NCI-H1436 (cell line): ENCODE data around the gene NF2.

Source experiments
- DNase-seq: peaks from one replicate; lab custom pipeline; 2025; lab: John Stamatoyannopoulos, UW

NF2 gene

DNA sequence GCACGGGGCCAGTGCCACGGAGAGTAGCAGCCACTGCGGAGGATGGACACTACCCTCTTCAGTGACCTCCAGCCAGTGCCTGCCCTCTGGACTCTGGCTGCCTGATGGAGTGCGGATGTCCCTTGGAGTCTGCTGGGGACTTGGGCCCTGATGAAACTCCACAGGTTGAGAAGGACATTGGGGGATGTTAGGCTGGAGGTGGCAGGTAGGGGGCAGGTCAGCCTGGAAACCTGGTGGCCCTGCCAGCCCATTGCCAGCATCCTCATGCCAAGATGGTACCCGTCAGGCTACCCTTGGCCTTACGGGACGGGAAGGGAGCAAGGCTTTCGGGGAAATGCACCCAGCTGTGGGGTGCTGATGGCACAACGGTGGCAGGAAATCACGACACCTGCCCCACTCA is 120.3 kb downstream of the NF2 start:
- no peak for DNase-seq

DNA sequence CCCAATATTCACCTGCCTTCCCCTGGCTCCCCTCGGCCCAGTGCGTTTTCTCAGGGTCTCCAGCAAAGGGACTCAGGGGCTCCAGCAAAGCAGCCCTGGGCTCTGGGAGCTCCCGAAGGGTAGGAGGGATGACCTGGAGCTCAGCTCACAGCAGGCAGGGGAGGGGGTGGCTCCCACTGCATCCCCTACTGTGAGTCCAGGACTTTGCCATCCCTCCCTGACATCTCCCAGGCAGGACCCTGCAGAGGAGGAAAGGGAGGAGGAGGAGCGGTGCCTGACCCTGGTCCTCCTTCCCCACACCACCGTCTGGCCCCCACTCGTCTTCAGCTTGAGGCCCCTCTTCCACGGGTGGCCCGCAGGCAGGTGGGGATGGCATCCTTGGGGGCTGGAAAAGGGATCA is 121.4 kb downstream of the NF2 start:
- DNase-seq = no peak

DNA sequence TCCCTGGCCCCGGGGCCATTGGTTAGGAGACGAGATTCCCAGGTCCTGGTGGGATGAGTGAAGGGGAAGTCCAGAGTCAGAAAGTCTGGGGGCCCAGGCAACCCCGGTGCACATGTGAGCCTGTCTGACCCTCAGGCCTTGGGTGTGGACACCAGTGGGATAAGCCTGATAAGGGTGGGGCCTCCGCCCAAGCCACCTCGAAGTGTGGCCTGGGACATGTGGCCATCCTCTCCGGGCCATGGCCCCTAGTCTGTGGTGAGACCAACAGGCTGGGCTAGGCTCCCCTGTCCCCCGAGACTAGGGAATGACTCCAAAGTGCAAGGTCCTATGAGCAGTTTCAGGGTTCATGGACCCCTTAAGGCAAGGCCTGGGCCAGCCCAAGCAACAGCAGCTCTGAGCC is 122.7 kb downstream of the NF2 start:
- no peak for DNase-seq

DNA sequence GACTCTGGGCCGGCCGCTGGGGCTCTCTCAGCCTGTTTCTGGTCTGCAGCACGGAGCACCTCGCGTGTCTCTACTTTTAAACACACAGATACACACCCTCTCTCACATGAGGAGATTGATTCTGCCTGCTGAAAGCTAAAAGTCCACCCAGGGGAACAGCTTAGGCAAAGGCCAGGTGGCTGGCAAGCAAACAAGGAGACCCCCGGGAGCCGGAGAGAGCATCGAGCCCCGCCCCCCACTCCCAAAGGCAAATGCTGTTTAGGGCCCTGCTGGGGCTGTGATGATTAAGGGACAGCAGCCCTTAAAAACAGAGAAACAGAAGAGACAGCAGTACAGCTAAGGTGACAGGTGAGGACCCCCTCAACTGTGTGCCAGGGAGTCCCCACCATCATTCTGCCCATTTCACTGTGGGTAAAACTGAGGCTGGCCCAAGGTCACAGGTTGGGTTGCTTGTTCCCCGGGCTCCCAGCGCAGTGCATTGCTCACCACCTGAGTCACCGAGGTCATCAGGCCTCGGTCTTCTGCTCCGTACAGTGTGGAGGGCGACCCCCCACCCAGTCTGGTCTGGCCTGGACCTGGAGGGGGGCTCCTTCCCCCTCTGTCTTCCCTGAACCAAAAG is 123.2 kb downstream of the NF2 start:
- DNase-seq = peak; percentile 81

DNA sequence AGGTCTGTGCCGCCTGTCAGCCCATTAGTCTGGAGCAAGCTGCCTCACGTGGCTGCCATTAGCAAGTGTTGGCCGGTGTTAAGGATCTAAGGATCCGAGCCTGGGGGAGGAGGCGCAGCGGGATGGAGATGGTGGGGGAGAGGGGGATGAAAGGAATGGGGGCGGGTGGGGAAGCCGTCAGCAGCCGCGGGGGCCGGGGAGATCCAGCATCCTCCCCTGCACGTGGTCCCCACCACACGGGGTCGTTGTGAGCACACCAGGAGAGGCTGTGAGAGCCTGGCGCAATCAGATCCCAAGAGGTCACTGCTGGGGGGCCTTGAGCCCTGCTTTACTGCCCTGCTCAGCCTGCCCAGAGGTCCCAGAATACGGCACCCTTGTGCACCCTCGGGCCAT is 123.7 kb downstream of the NF2 start:
- DNase-seq = peak; percentile 21

DNA sequence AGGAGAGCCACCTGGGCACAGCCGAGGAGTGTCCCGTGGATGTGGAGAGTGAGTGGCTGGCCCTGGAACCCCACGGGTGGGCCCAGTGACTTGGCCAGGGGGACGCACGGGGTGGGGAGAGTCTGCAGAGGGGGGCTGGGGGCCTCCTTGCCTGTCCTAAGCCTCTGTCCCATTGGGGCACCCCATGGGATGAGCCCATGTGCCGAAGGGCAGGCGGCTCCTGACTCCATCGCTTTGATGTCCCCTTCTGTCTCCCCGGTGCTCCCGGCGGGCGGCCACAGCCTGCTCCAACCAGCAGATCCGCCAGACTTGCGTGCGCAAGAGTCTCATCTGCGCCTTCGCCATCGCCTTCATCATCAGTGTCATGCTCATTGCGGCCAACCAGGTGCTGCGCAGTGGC is 125.7 kb downstream of the NF2 start:
- no peak for DNase-seq

DNA sequence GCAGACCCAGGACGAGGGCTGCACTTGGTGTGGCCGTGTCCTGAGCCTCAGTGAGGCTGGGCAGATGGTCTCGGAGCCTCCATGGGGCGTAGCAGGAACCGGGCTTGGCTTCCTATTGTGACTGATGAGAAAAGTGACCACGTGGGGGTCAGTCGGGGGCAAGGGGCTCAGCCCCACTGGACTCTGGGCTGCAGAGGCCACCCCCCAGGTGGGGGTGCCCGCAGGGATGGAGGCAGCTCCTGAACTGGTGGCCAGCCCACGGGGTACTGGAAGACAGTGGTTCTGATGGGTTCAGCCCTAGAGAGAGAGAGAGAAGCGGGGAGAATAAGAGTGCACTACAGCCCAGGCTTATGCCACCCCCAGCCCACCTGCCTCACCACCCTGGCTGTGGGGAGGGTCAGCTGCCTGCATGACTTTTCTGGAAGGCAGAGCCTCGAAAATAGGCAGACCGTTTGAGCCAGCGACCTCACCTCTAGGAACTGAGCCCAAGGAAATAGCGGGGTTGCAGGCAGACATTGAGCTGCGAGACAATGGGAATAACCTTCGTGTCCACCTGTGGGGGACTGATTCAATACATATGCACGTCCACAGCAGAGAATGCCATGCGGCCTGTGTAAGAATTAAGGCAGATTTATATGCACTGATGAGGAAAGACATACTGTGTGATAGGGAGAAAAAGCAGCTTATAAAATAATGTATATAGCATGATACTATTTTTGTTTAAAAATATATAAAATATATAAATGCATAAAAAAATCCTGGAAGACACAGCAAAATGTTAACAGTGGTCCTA is 127.8 kb downstream of the NF2 start:
- DNase-seq = no peak

DNA sequence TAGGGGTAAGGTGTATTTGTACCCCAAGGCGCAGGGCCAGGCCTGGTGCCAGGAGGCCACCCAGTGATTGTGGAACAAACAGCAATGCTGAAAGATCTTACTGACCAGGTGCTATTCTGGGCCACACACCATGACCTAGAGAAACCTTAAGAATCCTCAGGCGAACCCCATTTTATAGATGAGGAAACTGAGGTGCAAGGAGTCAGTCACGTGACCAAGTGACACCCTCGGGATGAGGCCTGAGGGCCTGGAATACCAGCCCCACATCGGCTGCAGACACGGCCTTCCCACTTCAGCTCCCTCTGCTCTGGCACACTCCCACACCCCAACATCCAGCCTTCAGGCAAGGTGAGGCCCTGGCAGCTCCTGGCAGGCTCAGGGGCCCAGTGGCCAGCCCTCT is 129.4 kb downstream of the NF2 start:
- no peak for DNase-seq

DNA sequence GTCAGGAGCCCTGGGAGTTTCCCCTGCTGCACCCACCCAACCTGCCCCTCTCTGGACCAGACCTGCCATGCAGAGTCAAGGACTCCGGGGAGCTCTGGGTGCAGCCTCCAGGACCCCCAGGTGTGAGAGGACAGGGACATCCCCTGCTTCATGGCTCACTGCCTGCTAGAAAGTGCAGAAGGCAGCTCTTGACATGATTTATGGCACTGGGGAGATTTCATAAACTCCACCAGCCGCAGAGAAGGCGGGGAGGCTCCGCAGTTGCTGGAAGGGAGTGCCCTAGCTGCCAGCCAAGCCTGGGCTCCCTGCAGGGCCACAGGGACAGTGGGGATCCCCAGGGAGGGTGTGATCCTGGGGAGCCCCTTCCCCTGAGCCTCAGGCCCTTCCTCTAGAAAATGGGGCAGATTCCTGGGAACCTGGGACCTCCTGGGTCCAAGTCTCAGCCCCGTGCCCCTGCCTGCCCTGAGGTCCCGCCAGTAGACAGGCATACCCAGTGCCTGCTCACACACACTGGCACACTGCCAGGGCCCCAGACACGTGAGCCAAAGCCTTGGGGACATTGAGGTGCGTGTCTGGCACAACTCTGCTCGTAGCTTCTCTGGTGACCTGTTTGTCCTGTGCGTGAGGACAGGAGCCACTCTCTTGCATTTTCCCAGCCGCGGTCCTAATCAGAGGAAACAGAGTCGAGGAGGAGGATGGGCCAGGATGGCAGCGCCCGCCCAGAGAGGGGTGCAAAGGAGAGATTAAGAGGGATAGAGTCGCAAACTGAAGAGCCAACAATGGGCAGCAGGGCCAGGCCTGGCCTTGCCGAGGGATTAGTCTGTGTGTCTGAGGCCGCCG is 130.1 kb downstream of the NF2 start:
- DNase-seq = peak; percentile 85

DNA sequence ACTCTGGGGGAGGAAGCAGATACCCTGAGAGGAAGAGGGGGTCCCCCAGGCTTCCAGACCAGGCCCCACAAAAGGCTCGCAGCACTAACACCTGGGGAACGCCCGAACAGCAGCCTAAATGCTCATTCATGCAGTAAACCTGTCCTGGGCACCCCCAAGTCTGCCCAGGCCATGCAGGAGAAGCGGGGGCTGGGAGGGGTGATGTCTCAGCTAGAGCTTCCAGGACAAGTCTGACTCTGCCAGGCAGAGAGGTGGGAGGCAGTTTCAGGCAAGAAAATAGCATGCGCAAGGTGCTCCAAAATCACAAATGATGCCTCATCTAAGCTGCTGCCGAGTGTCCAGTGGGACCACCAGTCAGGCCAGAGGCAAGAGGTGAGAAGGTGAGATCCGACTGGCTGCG is 131.0 kb downstream of the NF2 start:
- no peak for DNase-seq

DNA sequence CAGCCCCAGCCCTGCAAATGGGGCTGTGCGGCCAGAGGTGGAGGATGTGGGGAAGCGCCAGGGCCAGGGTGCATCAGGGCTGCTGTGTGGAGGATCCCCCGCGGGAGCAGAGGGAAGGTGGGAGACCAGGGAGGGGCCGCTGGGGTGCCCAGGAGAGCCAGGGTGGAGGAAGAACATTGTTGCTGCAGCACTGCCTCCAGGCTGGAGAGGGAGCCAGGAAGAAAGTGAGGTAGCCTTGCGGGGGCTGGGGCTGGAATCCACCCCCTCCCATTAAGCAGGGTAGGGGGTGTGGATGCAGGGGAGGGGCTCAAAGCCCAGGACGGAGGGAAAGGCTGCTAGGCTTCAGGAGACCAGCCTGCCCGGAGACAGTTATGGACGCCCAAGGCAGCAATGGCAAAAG is 131.4 kb downstream of the NF2 start:
- DNase-seq = no peak

DNA sequence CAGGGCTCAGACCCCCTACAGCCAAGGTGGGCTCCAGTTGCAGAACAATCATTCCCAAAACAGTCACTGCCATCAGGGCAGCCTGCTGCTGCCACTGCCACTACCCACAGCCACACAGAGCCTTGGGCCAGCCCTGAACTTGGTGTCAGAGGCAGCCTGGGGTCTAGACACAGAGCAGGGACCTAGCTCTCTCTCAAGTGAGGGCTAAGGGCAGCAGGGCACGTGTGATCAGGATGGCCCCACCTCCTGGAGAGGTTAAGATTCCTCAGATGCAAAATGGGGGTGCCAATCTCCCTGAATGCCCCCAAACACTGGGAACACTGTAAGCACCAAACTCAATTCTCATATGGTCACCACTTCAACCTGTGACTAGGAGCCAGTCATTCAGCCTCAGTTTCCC is 132.0 kb downstream of the NF2 start:
- DNase-seq = no peak

DNA sequence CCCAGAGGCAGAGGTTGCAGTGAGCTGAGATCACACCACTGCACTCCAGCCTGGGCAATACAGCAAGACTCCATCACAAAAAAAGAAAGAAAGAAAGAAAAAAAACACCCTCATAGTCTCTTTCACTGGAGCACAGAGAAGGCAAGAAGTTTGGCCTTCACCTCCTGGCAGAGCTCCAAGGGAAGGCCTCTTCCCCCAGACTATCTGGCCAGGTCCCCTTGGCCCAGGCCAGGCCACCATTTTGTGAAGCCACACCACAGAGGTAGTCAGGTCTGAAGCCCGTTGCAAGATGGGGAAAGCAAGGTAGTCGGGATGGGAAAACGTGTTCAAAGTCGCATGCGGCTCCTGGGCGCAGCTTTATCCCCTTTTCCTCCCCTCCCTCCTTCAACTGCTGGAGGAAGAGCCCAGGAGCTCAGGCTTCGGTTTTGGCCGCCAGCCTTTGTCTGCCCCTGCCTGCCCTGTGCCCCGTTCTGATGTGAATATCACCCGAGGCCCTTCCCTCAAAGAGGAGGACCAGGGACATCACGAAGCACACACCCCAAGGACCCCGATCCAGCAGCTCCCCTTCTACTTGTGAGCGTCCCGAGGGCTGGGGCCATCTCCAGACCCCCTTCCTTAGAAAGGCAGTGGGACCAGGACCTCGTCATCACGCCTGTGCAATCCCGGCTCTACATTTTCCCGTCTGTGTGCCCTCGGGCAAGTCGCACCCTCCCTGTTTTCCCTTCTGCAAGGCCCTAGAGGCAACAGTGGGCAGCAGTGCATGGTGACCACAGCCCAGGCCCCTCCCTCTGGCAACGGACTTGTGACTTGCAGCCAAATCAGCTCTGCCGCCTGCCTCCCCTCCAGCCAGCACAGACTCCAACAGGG is 134.1 kb downstream of the NF2 start:
- no peak for DNase-seq

DNA sequence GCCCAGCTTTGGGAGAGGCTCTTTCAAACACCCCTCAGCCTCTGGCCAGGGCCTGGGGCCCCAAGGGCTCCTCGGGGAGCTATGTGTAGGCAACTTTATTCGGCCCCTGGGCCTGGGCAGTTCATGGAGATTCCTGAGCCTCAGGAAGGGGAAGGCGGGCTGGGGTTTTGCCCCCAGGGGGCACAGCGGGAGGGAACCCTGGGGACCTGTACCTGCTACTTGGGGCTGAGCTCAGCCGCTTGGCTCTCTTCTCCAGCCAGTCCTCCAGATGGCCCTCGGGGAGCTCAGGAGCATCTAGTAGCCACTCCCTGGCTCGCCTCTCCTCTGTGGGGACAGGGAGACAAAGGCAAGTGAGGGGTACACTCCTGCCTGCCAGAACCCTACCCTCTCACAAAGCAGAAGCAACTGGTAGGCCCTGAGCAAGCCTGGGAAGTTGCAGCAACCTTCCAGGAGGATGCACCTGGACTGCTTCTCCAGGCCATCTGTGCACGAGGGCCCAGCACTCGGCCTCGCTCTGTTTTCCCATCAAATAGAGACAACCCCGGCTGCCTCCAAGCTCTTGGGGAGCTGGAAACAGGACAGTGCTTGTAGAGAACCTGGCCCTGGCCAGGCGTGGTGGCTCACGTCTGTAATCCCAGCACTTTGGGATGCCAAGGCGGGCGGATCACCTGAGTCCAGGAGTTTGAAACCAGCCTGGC is 134.8 kb downstream of the NF2 start:
- no peak for DNase-seq

DNA sequence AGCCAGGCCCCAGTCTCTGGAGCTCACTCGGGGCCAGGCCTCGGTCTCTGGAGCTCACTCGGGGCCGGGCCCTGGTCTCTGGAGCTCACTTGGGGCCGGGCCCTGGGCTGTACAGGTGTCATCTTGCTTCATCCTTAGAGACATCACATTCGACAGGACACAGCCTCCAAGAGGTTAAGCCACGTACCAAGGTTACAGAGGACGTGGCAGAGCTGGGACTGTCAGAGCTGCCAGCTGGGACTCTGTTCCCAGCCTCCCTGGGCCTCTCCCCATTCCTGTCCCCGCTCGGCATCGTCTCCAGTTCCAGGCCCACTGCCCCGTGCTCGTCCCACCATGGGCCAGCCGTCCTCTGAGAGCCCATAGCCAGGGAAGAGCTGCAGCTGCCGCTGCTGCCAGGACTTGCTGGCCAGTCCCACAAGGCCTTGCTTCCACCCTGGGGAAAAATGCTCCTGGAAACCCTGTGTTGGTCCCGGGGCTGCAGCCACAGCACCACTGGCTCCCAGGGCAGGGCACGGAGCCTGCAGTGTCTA is 136.0 kb downstream of the NF2 start:
- no peak for DNase-seq

DNA sequence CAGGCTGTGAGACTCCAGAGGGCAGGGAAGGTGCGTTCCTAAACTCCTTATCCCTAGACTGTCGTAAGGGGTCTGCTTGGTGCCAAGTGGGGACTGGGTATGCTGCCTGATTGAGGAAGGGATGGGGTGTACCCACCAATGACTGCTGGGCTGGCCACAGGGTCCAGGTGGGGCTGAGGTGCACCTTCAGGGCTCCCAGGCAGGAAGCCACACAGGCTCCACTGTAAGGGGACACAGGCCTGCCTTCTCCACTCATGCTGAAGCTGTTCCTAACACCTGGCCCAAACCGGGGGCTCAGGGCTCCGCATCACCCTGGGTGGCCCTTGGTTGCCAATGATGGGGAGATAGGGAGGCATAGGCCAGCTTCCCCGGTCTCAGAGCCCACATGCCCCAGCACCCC is 136.8 kb downstream of the NF2 start:
- DNase-seq = no peak

DNA sequence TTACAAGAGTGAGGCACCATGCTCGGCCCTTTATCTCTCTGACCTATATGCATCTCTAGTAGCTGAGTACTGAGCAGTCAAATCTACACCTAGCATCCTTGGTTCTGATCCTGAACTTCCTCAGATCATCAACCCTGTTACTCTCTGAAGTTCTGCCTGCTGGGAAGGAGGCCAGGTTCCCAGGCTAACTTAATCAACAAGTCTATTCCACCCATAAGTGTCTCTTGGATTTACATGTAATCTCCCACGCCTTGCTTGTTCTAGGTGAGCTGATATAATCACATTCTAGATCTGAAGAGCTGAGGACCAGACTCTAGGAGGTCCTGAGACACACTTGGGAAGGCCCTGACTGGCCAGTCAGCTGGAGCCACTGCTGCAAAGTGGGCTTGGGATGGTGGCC is 138.5 kb downstream of the NF2 start:
- no peak for DNase-seq

DNA sequence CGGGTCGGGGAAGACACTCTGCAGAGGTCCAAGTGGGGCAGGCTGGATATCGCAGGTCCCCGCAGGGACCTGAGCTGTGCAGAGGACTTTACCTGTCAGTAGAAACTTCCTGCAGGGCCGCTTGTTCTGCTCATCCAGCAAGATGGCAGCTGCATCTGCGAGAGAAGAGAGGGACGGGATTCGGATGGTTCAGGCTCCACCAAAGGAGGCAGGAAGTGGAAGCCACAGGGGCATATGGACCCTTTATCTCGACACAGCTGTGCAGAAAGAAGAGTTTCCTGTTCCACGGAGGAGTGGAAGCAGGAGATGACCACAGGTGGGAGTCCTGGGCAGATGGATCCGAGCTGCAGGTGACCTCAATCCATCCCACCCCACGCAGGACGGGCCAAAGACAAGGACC is 138.9 kb downstream of the NF2 start:
- no peak for DNase-seq

DNA sequence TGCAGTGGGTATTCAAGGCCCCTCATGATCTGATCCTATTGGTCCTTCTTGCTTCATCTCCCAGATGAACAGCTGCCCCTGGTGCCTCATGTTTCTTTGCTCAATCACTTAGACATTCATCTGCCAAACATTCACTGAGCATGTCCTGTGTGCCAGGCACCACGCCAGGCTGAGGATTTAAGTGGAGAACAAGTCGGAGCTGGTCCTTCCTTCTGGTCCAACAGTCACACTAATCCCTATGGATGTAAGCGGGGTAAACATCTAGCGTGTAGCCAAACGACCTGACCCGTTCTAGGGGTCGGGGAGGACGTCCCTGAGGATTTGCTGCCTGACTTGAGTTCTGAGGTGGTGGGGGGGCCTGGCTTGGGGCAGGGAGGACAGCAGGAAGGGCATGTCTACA is 141.5 kb downstream of the NF2 start:
- DNase-seq = peak; percentile 19

DNA sequence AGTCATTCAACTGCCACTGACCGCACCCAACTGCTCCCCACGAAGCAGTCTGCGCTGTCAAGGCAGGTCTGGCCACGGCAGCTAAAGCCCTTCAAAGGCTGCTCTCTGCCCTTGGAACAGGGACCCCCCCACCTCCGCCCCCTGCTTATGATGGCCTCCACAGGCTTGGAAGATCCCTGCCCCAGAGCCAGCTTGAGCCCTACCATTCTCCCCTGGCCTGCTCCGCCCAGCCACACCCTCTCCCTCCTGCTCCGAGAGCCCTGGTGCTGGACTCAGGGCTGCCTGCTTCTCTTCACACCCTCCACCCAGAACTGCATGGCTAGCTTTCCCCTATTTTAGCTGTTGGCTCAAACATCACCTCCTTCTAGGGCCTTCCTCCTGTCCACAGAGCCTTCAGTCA is 144.4 kb downstream of the NF2 start:
- DNase-seq = no peak
